ENCODE data around the gene FGF18.

FGF18 gene

DNA sequence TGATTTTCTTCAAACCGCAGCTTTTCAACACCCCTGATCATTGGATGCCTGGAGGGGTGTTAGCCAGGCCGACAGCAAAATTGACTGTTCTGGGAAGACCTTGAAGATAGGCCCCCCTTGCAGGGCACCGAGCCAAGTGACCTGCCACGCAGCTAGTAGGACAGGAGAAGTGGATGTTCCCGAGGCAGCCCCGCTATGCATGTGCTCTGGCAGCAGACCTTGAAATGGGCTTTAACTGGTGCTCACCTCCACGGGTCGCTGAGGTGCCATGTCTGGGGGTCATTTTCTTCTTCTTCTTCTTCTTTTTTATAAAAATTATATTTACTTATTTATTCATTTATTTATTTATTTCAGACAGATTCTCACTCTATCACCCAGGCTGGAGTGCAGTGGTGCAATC, 12.6 kb downstream of the FGF18 start:
- no peak overlapping the region for H3K4me3 ChIP-seq (ENCODE audit: low read depth, low read length)
- POLR2A ChIA-PET, result no interaction called here
- CTCF ChIA-PET, result no interaction called here
- no peak for DNase-seq (ENCODE audit: low read depth, low spot score)
- TF ChIP-seq, protein P1, sequence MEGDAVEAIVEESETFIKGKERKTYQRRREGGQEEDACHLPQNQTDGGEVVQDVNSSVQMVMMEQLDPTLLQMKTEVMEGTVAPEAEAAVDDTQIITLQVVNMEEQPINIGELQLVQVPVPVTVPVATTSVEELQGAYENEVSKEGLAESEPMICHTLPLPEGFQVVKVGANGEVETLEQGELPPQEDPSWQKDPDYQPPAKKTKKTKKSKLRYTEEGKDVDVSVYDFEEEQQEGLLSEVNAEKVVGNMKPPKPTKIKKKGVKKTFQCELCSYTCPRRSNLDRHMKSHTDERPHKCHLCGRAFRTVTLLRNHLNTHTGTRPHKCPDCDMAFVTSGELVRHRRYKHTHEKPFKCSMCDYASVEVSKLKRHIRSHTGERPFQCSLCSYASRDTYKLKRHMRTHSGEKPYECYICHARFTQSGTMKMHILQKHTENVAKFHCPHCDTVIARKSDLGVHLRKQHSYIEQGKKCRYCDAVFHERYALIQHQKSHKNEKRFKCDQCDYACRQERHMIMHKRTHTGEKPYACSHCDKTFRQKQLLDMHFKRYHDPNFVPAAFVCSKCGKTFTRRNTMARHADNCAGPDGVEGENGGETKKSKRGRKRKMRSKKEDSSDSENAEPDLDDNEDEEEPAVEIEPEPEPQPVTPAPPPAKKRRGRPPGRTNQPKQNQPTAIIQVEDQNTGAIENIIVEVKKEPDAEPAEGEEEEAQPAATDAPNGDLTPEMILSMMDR (IDR thresholded peaks at IDR 0.05; ENCODE audit: insufficient read depth, low read length, missing control alignments), result no peak

DNA sequence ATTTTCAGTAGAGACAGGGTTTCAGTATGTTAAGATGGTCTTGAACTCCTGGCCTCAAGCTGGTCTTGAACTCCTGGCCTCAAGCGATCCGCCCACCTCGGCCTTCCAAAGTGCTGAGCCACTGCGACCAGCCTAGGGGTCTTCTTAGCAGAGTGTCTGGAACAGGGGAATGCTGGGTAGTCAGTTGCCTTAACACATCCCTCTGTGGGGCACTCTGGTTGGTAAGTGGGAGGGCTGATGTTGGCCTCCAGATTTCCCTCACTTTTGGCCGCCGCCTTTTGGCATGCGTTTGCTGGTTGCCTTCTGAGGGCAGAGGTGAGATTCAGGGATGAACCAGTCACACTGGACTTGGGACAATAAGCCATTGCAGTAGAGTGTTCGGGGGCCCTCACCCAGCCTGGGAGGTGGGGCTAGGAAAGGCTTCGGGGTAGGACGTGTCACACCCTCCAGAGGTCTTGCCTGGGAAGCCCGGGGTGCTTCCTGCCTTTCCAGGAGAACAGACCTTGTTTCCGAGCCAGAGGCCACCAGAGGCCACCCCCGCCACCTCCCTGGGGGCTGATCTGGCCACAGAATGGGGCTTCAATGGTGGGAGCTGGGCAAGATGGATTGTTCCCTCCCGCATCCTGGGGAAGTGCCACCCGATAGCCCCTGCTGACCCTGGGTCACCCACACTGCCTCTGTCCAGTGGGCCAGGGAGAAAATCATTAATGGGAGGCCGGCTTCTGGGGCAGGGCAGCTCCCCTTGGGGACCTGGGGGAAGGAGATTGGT, 13.3 kb downstream of the FGF18 start:
- POLR2A ChIA-PET, result no interaction called here
- CTCF ChIA-PET, result no interaction called here
- TF ChIP-seq, protein P1 (IDR thresholded peaks at IDR 0.05; ENCODE audit: insufficient read depth, low read length, missing control alignments), result no peak
- no peak for DNase-seq (ENCODE audit: low read depth, low spot score)
- H3K4me3 ChIP-seq (ENCODE audit: low read depth, low read length), result no peak overlapping the region

DNA sequence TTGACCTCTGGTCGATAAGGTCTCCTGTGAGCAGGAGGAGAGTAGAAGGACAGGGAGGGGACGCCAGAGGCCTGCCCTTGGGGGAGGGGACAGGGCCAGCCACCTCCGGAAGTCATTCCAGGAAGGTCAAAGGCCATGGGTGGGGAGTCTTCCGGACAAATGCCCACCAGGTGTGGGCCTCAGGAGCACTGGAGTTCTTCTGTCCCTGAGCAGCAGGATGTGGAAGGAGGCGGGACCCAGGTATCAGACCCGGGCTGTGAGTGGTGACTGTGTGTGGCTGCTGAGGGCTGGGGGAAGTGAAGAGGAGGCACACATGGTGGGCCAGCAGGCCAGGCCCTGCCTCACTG, 13.9 kb downstream of the FGF18 start:
- CTCF ChIA-PET, result no interaction called here
- no peak for DNase-seq (ENCODE audit: low read depth, low spot score)
- POLR2A ChIA-PET, result no interaction called here
- TF ChIP-seq, protein P1 (IDR thresholded peaks at IDR 0.05; ENCODE audit: insufficient read depth, low read length, missing control alignments), result no peak
- H3K4me3 ChIP-seq (ENCODE audit: low read depth, low read length), result no peak overlapping the region

DNA sequence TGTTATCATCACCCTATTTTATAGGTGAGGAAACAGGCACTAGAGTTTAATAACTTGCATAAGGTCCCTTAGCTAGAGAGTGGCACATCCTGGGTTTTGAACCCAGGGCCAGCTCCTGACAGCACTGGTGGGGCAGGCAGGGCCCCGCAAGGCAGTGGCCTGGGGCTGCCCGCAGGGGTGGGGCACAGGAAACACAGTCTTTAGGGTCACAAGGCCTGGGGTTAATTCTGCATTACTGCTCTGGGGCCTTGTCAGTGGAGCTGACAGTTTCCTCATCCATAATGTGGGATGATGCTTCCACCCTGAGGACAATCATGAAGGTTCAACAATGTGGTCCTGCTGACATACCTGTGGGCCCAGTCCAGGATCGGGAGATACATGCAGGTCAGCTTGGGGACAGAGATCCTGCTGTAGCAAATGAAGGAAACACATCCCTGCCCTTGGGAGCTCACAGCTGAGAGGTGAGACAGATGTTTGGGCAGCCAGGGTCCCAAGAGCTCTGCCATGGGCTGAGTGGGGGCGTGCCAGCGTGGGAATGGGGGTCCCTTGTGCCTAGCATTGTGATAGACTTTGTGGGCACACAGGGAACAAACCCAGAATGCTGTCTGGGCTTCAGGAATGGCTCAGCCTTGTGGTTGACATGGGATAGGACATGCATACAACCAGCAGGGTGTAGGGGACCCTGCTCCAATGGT, 14.7 kb downstream of the FGF18 start:
- TF ChIP-seq, protein P1 (IDR thresholded peaks at IDR 0.05; ENCODE audit: insufficient read depth, low read length, missing control alignments), result no peak
- CTCF ChIA-PET, result no interaction called here
- H3K4me3 ChIP-seq (ENCODE audit: low read depth, low read length), result no peak overlapping the region
- DNase-seq (ENCODE audit: low read depth, low spot score), result no peak
- POLR2A ChIA-PET, result no interaction called here

DNA sequence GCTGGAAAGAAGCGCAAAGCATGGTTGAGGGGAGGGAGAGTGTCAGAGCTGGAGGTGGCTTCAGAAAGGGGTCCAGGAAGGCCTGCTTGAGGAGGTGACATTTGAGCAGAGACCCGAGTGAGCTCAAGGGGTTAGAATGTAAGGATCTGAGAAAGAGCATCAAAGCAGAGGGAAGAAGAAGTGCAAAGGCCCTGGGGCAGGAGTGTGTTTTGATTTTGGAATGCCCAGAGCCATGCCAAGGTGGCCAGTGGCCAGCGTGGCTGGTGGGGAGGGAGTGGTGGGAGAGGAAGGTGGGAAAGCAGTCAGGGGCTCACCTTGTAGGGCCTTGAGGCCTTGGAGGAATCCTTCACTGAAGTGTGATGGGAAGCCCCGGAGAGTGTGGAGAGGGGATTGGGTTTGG, 15.4 kb downstream of the FGF18 start:
- TF ChIP-seq, protein P1 (IDR thresholded peaks at IDR 0.05; ENCODE audit: insufficient read depth, low read length, missing control alignments), result no peak
- H3K4me3 ChIP-seq (ENCODE audit: low read depth, low read length), result no peak overlapping the region
- CTCF ChIA-PET, result no interaction called here
- no peak for DNase-seq (ENCODE audit: low read depth, low spot score)
- POLR2A ChIA-PET, result no interaction called here

DNA sequence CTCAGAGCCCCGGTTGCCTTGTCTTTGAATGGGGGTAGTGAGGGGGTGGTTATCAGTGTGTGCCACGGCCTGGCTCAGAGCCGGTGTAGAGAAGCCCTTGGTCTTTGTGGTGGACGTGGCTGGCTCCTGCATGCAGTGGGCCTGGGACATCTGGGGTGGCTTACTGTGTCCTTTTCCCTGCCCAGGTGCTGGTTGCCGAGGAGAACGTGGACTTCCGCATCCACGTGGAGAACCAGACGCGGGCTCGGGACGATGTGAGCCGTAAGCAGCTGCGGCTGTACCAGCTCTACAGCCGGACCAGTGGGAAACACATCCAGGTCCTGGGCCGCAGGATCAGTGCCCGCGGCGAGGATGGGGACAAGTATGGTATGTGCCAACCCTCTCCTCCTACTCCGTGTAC, 16.5 kb downstream of the FGF18 start:
- H3K4me3 ChIP-seq (ENCODE audit: low read depth, low read length), result no peak overlapping the region
- CTCF ChIA-PET, result no interaction called here
- no peak for DNase-seq (ENCODE audit: low read depth, low spot score)
- POLR2A ChIA-PET, result interaction anchor here (0.6 kb wide), 1 partner anchor 9 kb away, joined by 3 read pairs; no protein-coding TSS in a partner anchor
- TF ChIP-seq, protein P1 (IDR thresholded peaks at IDR 0.05; ENCODE audit: insufficient read depth, low read length, missing control alignments), result no peak
